NCI-H146 treated with DMSO at 0.1 percent for 48 hours (cell line): ENCODE data around the gene UBR3.
"Not testable (repeated sequence)": the region's sequence is repeated elsewhere in the genome, so short reads cannot be mapped to it uniquely, and the experiment has no call there.

ENCODE experiments used
- DNase-seq: peaks from one replicate; lab custom pipeline; 2025; ENCODE audit not compliant: unreplicated experiment; lab: John Stamatoyannopoulos, UW

Gene UBR3

GRCh38 chr2:169823996-169824372 is 3.3 kb upstream of the UBR3 start:
- DNase-seq, result no peak

DNA sequence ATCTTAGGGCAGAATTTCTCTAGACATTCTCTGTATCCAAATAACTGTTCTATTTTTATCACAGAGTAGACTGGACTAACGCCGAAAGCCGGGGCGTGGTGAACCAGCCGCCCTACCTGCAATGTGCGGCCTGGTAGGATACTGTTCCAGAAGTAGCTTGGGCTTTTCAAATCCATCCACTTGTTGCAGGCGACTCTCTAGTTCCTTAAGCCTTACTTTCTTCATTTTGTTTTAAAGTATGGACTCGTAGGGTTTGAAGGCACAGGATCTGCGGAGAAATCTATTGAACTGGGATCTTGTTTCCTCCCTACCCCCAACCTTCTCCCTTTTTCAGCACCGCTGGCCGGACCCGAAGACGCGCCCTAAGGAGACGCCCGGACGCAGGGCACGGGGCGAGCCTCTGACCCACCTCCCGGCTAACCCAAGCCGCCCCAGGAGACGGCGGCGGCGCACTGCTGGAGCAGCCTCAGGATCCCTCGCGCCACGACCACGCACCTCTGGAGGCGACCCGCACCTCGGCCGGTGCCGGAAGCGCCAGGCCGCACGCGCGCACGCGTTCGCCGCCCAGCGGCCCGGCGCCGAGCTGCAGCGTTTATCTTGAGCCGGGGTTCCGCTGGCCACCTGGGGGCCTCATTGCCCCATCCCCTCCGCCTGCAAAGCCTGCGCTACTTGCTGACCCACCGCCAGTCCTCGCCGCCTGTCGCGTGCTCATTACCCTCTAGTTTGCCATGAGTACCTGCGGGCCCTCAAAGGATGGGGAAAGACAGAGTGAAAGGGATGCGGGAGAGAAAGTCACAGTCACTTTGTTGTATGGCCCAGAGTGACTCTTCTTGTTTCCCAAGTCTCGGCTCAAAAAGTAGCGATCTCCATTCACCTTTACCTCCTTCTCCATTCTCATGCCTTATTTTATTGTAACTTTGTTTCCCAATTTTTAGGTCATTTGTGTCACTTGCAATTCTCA is 2.6 kb upstream of the UBR3 start, which contains the start of gene METTL5:
TSS of gene METTL5 (minus strand) at position 533 of the 961 bp plus-strand sequence. CDS start at position 225, 308 bp downstream.
- DNase-seq, result peak; percentile 59

- DNase-seq, result peak; percentile 7
These were observed 1.0 kb downstream of the UBR3 start for GRCh38 chr2:169828141-169828811.

- DNase-seq, result no peak
These were observed 7.1 kb downstream of the UBR3 start for GRCh38 chr2:169834401-169834800.

DNA sequence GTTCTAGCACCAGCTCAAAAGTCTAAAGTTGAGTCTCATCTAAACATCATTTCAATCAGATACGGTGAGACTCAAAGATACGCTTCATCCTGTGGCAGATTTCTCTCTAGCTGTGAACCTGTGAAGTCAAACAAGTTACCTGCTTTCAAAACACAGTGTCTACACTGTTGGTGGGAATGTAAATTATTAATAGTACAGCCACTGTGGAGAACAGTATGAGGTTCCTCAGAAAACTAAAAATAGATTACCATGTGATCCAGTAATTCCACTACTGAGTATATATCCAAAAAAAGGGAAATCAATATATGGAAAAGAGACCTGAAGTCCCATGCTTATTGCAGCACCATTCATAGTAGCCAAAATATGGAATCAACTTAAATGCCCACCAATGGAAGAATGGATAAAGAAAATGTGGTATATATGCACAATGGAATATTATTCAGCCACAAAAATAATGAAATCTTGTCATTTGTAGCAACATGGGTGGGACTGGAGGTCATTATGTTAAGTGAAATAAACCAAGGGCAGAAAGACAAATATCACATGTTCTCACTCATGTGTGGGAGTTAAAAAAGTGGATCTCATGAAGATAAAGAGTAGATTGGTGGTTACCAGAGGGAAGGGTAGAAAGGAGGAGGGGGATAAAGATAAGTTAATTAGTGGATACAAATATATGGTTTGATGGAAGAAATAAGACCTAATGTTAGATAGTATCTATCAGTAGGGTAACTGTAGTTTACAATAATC is 11.7 kb downstream of the UBR3 start:
- no peak for DNase-seq

- DNase-seq, result no peak
These were observed 12.9 kb downstream of the UBR3 start for GRCh38 chr2:169839954-169840746.

GRCh38 chr2:169840747-169841142 is 13.5 kb downstream of the UBR3 start:
- no peak for DNase-seq

DNA sequence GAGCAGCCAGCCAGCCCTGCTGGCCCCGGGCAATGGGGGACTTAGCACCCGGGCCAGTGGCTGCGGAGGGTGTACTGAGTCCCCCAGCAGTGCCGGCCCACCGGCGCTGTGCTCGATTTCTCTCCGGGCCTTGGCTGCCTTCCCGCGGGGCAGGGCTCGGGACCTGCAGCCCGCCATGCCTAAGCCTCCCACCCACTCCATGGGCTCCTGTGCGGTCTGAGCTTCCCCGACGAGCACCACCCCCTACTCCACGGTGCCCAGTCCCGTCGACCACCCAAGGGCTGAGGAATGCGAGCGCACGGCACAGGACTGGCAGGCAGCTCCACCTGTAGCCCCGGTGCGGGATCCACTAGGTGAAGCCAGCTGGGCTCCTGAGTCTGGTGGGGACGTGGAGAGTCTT is 14.4 kb downstream of the UBR3 start:
- DNase-seq, result not testable (repeated sequence)

DNA sequence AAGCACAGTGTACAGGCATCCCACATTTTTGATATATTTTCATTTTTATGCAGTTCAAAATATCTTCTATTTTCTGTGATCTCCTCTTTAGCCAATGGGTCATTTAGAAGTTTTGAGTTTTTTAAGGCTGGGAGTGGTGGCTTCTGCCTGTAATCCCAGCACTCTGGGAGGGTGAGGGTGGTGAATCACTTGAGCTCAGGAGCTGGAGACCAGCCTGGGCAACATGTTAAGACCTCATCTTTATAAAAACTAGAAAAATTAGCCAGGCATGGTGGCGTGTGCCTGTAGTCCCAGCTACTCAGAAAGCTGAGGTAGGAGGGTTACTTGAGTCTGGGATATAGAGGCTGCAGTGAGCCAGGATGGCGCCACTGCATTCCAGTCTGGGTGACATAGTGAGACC is 17.8 kb downstream of the UBR3 start:
- DNase-seq, result no peak

DNA sequence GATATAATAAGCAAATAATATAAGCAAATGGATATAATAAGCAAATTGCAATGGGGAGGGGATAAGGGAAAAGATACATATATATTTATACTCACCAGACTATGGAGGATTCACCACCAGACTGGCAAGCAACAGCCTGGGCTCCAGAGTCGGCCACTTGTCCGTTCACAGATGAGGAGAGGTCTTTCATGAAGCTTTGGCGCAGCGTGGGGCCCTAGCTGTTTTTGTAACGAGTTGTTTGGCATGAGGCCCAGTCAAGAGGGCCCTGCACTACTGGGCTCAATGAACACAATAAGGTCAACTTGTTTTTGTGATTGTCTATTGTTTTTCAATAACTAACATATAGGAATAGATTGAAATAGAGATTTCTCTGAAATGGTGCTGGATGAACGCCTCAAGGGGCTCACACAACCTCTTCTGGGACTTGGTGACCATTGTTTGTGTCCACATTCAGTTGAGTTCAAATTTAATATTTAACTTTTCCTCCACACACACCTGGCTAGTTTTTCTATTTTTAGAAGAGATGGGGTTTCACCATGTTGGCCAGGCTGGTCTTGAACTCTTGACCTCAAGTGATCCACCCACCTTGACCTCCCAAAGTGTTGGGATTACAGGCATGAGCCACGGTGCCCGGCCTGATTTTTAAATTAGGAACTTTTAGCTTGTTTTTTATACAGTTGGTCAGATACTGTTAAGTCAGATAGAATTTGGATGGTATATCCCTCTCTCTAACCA is 21.9 kb downstream of the UBR3 start:
- DNase-seq, result not testable (repeated sequence)

DNA sequence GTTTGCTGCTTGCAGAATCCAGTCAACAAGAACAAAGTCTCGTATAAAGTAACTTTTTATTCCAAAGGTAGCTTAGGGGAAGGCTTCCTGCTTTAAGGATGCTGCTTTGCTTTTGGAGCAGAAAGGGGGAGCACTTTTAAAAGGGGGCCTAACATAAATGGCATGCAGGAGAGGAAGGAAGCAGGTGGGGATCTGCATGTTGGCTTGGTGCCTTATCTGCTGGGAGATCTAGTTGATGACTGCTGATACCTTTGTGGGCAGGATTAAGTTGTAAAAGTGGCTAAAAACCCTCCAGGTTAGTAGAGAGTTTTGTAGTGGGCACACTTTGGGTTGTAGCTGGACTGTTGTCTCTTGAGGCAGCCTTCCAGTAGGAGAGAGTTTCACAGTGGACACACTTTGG is 22.5 kb downstream of the UBR3 start:
- DNase-seq, result no peak

GRCh38 chr2:169853041-169853668 is 25.9 kb downstream of the UBR3 start:
- no peak for DNase-seq

DNA sequence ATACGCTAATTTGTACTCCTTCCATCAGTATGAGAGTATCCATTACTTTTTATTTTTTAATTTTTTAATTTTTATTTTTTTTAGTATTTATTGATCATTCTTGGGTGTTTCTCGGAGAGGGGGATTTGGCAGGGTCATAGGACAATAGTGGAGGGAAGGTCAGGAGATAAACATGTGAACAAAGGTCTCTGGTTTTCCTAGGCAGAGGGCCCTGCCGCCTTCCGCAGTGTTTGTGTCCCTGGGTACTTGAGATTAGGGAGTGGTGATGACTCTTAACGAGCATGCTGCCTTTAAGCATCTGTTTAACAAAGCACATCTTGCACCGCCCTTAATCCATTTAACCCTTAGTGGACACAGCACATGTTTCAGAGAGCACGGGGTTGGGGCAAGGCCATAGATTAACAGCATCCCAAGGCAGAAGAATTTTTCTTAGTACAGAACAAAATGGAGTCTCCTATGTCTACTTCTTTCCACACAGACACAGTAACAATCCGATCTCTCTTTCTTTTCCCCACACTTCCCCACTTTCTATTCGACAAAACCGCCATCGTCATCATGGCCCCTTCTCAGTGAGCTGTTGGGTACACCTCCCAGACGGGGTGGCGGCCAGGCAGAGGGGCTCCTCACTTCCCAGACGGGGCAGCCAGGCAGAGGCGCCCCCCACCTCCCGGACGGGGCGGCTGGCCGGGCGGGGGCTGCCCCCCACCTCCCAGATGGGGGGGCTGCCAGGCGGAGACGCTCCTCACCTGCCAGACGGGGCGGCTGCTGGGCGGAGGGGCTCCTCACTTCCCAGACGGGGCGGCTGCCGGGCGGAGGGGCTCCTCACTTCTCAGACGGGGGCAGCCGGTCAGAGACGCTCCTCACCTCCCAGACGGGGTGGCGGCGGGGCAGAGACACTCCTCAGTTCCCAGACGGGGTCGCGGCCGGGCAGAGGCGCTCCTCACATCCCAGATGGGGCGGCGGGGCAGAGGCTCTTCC is 28.3 kb downstream of the UBR3 start:
- DNase-seq, result not testable (repeated sequence)

GRCh38 chr2:169859423-169859822 is 32.2 kb downstream of the UBR3 start:
- no peak for DNase-seq

GRCh38 chr2:169860149-169860548 is 32.9 kb downstream of the UBR3 start:
- DNase-seq, result no peak

DNA sequence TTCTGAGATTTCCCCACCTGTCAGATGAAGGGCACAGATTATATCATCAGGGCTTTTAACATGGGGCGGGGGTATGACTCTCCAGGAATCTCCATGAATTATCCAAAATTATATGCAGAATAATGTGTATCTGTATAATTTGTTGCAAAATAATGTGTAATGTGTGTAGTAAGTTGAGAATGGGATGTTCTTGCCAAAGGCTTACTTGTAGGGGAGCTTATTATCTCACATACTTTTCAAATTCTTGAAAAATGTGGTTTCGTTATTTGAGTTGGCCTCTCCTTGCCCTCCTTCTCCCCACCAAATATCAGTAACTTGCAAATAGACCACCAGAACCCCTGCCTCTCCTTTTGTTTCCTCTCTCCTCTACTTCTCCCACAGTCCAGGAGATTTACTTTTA is 35.6 kb downstream of the UBR3 start:
- no peak for DNase-seq

DNA sequence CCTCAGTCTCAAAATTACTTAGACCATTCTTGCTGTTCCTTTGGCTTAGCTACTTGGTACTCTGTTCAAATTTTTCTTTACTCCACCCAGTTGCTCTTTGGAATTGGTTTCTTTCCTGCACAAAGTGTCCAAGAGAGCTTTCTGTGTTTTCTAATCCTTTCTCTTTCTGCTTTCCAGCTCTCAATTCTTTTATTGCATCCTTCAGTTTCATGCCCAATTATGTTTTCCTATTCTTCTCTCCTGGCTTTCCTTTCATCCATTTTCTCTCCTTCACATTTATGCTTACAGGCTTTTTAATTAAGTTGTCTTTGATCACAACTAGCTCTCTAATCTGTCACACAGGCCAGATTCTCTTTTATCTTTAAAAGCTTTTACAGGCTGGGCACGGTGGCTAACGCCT is 38.2 kb downstream of the UBR3 start:
- no peak for DNase-seq

DNA sequence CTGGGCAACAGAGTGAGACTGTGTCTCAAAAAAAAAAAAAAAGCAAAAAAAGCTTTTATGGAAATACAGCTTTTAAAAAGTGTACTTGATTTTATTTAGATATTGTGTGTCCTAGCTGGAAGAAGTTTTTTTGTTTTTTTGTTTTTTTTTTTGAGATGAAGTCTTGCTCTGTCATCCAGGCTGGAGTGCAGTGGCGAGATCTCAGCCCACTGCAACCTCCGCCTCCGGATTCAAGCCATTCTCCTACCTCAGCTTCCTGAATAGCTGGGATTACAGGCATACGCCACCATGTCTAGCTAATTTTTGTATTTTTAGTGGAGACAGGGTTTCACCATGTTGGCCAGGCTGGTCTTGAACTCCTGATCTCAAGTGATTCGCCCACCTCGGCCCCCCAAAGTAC is 39.0 kb downstream of the UBR3 start:
- not testable (repeated sequence) for DNase-seq
